Measurements from ENCODE around the gene TMPRSS9. TPM values are rescaled to one million over a fixed set of nuclear protein-coding genes. Genes with fewer than 3 reads are reported as not detected.
"Not testable (repeated sequence)": the region's sequence is repeated elsewhere in the genome, so short reads cannot be mapped to it uniquely, and the experiment has no call there.

The TMPRSS9 gene
- total and polyA plus RNA-seq, 4 experiments from 2014 or later, result not detected

DNA sequence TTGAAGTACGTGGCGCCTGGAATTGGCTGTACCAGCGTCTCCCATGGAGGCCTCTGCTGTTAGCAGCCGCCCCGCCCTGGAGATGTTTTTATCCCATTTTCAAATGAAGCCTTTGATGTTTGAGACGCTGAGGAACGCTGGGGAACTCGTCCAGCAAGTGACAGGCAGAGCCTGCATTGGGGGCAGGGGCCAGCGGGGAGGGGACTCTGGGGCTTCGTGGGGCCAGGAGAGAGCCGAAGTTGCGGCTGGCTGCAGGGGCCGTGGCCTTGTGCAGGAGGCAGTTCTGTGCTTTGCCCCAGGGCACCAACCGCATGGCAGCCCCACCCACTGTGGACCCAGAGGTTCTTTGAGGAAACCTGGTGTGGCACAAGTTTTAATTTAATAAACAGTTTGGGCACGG, 18.1 kb upstream of the TMPRSS9 start:
- Histone ChIP-seq H3K36me3 (ENCODE audit: insufficient read depth, low read length) (no peaks in the 10 kb centered on the region), H3K27ac (ENCODE audit: low read depth, low read length) (no peak overlapping the region), H3K4me1 (ENCODE audit: insufficient read depth, low read length) (no peaks in the 10 kb centered on the region), H3K4me3 (ENCODE audit: low read length in 2 of 2) (no peak overlapping the region), H3K27me3 (ENCODE audit: insufficient read depth, low read length) (no peaks in the 10 kb centered on the region), H3K9me3 (ENCODE audit: control insufficient read depth in 1 of 2, low read length in 2 of 2) (no peaks in the 10 kb centered on the region)
- peaks cover 3% of the 10 kb centered on the region in 2 donors for H3K36me3 Mint-ChIP-seq
- intact Hi-C loops (cut with micrococcal nuclease), result no loop called here
- H3K9me3 Mint-ChIP-seq, result no peaks in the 10 kb centered on the region
- ChIA-PET CTCF (ENCODE audit: partially characterized antibody) (no interaction called here), POLR2A (ENCODE audit: partially characterized antibody) (no interaction called here)
- H3K4me1 Mint-ChIP-seq, result no peaks in the 10 kb centered on the region
- no peak overlapping the region for H3K27ac Mint-ChIP-seq
- H3K4me3 Mint-ChIP-seq, result no peak overlapping the region
- no peaks in the 10 kb centered on the region for H3K27me3 Mint-ChIP-seq
- DNase-seq, result peak in 1 of 5 donors; percentile 2

DNA sequence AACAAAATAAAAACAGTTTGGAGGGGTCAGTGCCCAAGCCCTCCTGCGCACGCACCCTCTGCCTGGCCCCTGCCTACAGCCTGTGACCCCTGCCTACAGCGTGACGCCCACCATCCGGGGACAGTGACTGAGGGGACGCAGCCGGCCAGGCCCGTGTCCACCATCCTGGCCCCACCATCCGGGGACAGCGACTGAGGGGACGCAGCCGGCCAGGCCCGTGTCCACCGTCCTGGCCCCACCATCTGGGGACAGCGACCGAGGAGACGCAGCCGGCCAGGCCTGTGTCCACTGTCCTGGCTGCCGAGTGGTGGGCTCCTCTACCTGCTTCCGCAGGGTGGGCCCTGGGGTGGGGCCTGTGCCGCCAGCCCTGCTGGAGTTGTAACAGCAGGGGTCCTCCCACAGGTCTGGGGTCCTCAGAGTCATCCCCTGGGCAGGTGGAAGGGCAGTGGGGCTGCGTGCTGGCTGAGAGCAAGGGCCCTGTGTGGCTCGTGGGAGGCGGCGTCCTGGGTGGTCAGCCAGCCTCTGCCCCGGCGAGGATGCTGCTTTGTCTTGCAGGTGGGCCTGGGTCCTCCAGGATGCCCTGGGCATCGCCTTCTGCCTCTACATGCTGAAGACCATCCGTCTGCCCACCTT, 17.3 kb upstream of the TMPRSS9 start:
- no peaks in the 10 kb centered on the region for H3K36me3 ChIP-seq (ENCODE audit: insufficient read depth, low read length)

DNA sequence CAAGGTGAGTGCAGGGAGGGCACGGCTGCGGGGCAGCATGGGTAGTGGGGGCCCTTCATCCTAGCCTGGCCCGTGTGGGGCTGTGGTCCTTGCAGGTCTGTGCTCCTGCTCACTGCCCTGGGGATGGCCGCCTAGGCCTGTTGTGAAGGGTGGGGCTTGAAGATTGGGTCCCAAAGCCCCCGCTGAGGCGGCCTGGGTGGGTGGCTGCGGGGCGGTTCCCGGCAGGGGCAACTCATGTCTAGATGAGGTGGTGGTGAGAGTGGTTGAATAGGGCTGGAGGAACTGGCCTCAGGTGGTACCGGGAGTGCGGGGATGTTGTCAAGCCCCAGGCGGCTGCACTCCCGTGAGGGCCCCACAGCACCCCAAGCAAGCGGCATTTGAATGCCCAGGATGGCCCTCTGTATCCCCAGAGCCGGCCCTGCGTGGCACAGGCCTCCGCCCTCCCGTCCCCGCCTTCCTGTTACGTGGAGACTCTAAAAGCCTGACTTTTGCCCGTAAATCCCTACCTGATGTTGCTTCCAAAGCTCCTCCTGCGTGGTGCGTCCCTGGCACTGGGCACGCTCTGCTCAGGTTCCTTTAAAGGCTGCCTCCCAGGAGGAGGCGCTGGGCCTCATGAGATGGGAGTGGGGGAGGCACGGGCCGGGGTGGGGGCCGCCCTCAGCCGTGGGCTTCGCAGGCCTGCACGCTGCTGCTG, 16.6 kb upstream of the TMPRSS9 start:
- Histone ChIP-seq H3K27ac (ENCODE audit: low read depth, low read length) (no peak overlapping the region), H3K4me1 (ENCODE audit: insufficient read depth, low read length) (no peaks in the 10 kb centered on the region), H3K27me3 (ENCODE audit: insufficient read depth, low read length) (no peaks in the 10 kb centered on the region), H3K9me3 (ENCODE audit: control insufficient read depth in 1 of 2, low read length in 2 of 2) (no peaks in the 10 kb centered on the region), H3K4me3 (ENCODE audit: low read length in 2 of 2) (no peak overlapping the region), H3K36me3 (ENCODE audit: insufficient read depth, low read length) (no peaks in the 10 kb centered on the region)
- Mint-ChIP-seq H3K4me1 (no peaks in the 10 kb centered on the region), H3K4me3 (no peak overlapping the region), H3K9me3 (no peaks in the 10 kb centered on the region), H3K27me3 (no peaks in the 10 kb centered on the region), H3K27ac (no peak overlapping the region), H3K36me3 (peaks cover 3% of the 10 kb centered on the region in 2 donors)
- POLR2A ChIA-PET (ENCODE audit: partially characterized antibody), result no interaction called here
- intact Hi-C loops (cut with micrococcal nuclease), result no loop called here
- CTCF ChIA-PET (ENCODE audit: partially characterized antibody), result no interaction called here
- DNase-seq, result no peak

More for the DNA sequence above, 17.3 kb upstream of the TMPRSS9 start:
- CTCF ChIA-PET (ENCODE audit: partially characterized antibody), result no interaction called here
- no peak overlapping the region for H3K27ac ChIP-seq (ENCODE audit: low read depth, low read length)
- no peaks in the 10 kb centered on the region for H3K4me1 ChIP-seq (ENCODE audit: insufficient read depth, low read length)
- DNase-seq, result peak in 1 of 5 donors; percentile 4
- H3K4me1 Mint-ChIP-seq, result no peaks in the 10 kb centered on the region
- no peaks in the 10 kb centered on the region for H3K9me3 Mint-ChIP-seq
- H3K4me3 ChIP-seq (ENCODE audit: low read length in 2 of 2), result no peak overlapping the region
- POLR2A ChIA-PET (ENCODE audit: partially characterized antibody), result no interaction called here
- H3K27me3 ChIP-seq (ENCODE audit: insufficient read depth, low read length), result no peaks in the 10 kb centered on the region
- H3K27ac Mint-ChIP-seq, result no peak overlapping the region
- H3K27me3 Mint-ChIP-seq, result no peaks in the 10 kb centered on the region
- H3K4me3 Mint-ChIP-seq, result no peak overlapping the region
- intact Hi-C loops (cut with micrococcal nuclease), result no loop called here
- H3K36me3 Mint-ChIP-seq, result peaks cover 3% of the 10 kb centered on the region in 2 donors
- no peaks in the 10 kb centered on the region for H3K9me3 ChIP-seq (ENCODE audit: control insufficient read depth in 1 of 2, low read length in 2 of 2)

DNA sequence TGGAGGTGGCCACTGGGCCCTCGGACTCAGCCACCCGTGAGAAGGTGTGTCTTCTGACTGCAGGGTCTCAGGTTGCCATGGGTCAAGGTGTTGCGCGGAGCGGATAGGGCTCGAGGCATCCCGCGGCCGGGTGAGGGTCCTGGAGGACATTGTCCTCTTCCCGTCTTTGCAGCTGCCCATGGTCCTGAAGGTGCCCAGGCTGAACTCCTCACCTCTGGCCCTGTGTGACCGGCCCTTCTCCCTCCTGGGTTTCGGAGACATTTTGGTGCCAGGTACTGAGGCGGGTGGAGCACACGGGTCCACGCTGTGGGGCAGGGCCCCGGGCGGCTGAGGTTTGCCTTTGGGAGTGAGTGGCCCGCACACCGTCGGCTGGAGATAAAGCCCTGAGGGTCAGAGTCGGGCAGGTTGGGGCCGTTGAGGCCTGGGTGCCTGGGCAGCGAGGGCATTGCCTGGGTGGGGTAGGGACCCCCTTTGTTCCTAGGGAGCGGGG, 15.6 kb upstream of the TMPRSS9 start:
- POLR2A ChIA-PET (ENCODE audit: partially characterized antibody), result no interaction called here
- CTCF ChIA-PET (ENCODE audit: partially characterized antibody), result no interaction called here
- Mint-ChIP-seq H3K4me1 (no peaks in the 10 kb centered on the region), H3K27me3 (no peaks in the 10 kb centered on the region), H3K4me3 (no peak overlapping the region), H3K36me3 (peaks cover 3% of the 10 kb centered on the region in 2 donors), H3K27ac (no peak overlapping the region), H3K9me3 (no peaks in the 10 kb centered on the region)
- intact Hi-C loops (cut with micrococcal nuclease), result no loop called here
- H3K9me3 ChIP-seq (ENCODE audit: control insufficient read depth in 1 of 2, low read length in 2 of 2), result no peaks in the 10 kb centered on the region
- DNase-seq, result no peak
- no peak overlapping the region for H3K27ac ChIP-seq (ENCODE audit: low read depth, low read length)
- H3K4me3 ChIP-seq (ENCODE audit: low read length in 2 of 2), result no peak overlapping the region
- no peaks in the 10 kb centered on the region for H3K36me3 ChIP-seq (ENCODE audit: insufficient read depth, low read length)
- H3K4me1 ChIP-seq (ENCODE audit: insufficient read depth, low read length), result no peaks in the 10 kb centered on the region
- H3K27me3 ChIP-seq (ENCODE audit: insufficient read depth, low read length), result no peaks in the 10 kb centered on the region

DNA sequence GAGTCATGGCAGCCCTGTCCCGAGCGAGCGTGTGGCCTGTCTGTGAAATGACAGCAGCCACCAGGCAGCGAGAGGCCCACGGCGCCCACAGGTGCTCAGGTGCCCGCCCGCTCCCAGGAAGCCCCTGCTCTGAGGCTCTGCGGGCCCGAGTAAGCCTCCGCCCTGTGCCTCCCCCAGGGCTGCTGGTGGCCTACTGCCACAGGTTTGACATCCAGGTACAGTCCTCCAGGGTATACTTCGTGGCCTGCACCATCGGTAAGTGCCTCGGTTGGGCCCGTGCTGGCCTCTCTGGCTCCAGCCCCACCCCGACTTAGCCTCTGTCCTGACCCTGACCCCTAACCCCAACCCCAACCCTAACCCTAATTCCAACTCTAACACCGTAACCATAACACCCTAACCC, 15.0 kb upstream of the TMPRSS9 start:
- H3K4me1 Mint-ChIP-seq, result no peaks in the 10 kb centered on the region
- ChIA-PET CTCF (ENCODE audit: partially characterized antibody) (no interaction called here), POLR2A (ENCODE audit: partially characterized antibody) (no interaction called here)

DNA sequence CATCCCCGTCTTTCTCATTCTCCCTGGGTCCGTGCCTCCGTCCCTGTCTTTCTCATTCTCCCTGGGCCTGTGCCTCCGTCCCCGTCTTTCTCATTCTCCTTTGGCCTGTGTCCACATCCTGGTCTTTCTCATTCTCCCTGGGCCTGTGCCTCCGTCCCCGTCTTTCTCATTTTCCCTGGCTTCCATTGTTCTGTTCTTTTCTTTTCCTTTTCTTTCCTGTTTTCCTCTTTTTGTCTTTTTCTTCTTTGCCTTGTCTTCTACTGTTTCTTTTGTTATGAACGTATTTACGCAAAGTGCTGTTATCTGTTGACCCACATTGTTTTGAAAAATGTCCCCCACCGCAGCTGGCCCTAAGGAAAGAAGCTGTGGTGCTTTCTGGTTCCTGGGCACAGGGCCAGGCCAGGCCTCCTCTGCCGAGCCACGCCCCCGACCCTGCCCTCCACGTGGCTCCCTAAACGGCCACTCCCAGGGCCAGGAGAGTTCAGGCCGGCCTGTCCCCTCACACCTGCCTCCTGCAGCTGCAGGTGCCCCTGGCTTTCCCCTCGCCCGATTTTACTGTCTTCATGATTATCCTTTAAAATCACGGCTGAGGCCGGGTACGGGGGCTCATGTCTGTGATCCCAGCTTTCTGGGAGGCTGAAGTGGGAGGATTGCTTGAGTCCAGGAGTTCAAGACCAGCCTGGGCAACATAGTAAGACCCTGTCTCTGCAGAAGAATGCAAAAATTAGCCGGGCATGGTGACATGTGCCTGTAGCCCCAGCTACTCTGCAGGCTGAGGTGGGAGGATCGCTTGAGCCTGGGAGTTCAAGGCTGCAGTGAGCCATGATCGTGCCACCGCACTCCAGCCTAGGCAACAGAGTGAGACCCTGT, 14.0 kb upstream of the TMPRSS9 start:
- H3K27ac ChIP-seq (ENCODE audit: low read depth, low read length), result no peak overlapping the region
- no peaks in the 10 kb centered on the region for H3K4me1 ChIP-seq (ENCODE audit: insufficient read depth, low read length)
- no peaks in the 10 kb centered on the region for H3K9me3 ChIP-seq (ENCODE audit: control insufficient read depth in 1 of 2, low read length in 2 of 2)
- no peak for DNase-seq
- intact Hi-C loops (cut with micrococcal nuclease), result no loop called here
- H3K27me3 ChIP-seq (ENCODE audit: insufficient read depth, low read length), result no peaks in the 10 kb centered on the region
- no peak overlapping the region for H3K4me3 ChIP-seq (ENCODE audit: low read length in 2 of 2)
- H3K36me3 Mint-ChIP-seq, result peaks cover 3% of the 10 kb centered on the region in 2 donors
- H3K27me3 Mint-ChIP-seq, result no peaks in the 10 kb centered on the region
- H3K9me3 Mint-ChIP-seq, result no peaks in the 10 kb centered on the region
- H3K4me1 Mint-ChIP-seq, result no peaks in the 10 kb centered on the region
- ChIA-PET POLR2A (ENCODE audit: partially characterized antibody) (no interaction called here), CTCF (ENCODE audit: partially characterized antibody) (interaction anchor here (0.8 kb wide), 1 partner anchor 48 kb away, joined by 3 read pairs; no protein-coding TSS in a partner anchor)
- peak overlapping the region in 2 of 7 donors; percentile 11 to 25 for H3K27ac Mint-ChIP-seq
- peaks cover 9% of the 10 kb centered on the region for H3K36me3 ChIP-seq (ENCODE audit: insufficient read depth, low read length)
- H3K4me3 Mint-ChIP-seq, result no peak overlapping the region

More for the DNA sequence above, 15.0 kb upstream of the TMPRSS9 start:
- intact Hi-C loops (cut with micrococcal nuclease), result no loop called here
- DNase-seq, result no peak
- no peaks in the 10 kb centered on the region for H3K9me3 Mint-ChIP-seq
- Histone ChIP-seq H3K27ac (ENCODE audit: low read depth, low read length) (no peak overlapping the region), H3K27me3 (ENCODE audit: insufficient read depth, low read length) (no peaks in the 10 kb centered on the region), H3K36me3 (ENCODE audit: insufficient read depth, low read length) (peaks cover 4% of the 10 kb centered on the region), H3K4me1 (ENCODE audit: insufficient read depth, low read length) (no peaks in the 10 kb centered on the region), H3K4me3 (ENCODE audit: low read length in 2 of 2) (no peak overlapping the region), H3K9me3 (ENCODE audit: control insufficient read depth in 1 of 2, low read length in 2 of 2) (no peaks in the 10 kb centered on the region)
- no peaks in the 10 kb centered on the region for H3K27me3 Mint-ChIP-seq
- peaks cover 3% of the 10 kb centered on the region in 2 donors for H3K36me3 Mint-ChIP-seq
- H3K27ac Mint-ChIP-seq, result no peak overlapping the region
- H3K4me3 Mint-ChIP-seq, result no peak overlapping the region

DNA sequence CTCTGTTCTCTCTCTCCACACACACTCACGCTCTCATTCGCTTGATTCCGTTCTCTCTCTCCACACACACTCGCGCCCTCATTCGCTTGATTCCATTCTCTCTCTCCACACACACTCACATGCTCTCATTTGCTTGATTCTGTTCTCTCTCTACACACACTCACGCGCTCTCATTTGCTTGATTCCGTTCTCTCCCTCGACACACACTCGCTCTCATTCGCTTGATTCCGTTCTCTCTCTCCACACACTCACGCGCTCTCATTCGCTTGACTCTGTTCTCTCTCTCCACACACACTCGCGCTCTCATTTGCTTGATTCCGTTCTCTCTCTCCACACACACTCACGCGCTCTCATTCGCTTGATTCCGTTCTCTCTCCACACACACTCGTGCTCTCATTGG, 10.2 kb upstream of the TMPRSS9 start:
- POLR2A ChIA-PET (ENCODE audit: partially characterized antibody); H3K27ac ChIP-seq (ENCODE audit: low read depth, low read length); H3K36me3 ChIP-seq (ENCODE audit: insufficient read depth, low read length); H3K27me3 Mint-ChIP-seq; H3K9me3 ChIP-seq (ENCODE audit: control insufficient read depth in 1 of 2, low read length in 2 of 2); DNase-seq; H3K36me3 Mint-ChIP-seq; H3K9me3 Mint-ChIP-seq; H3K27me3 ChIP-seq (ENCODE audit: insufficient read depth, low read length); H3K27ac Mint-ChIP-seq; H3K4me3 Mint-ChIP-seq; H3K4me1 Mint-ChIP-seq; H3K4me1 ChIP-seq (ENCODE audit: insufficient read depth, low read length); CTCF ChIA-PET (ENCODE audit: partially characterized antibody); H3K4me3 ChIP-seq (ENCODE audit: low read length in 2 of 2); intact Hi-C loops (cut with micrococcal nuclease): not testable (repeated sequence)

Data from CD4-positive, alpha-beta memory T cell (primary cell).